Suppressor macrophage (primary cell): Measurements from ENCODE around the gene CAP1.
"Not testable (repeated sequence)": the region's sequence is repeated elsewhere in the genome, so short reads cannot be mapped to it uniquely, and the experiment has no call there.

Experiments
- DNase-seq, 4 experiments: peaks; one replicate each; pipeline ENCODE4 v3.0.0-alpha.2; 2020 to 2022

CAP1 gene

DNA sequence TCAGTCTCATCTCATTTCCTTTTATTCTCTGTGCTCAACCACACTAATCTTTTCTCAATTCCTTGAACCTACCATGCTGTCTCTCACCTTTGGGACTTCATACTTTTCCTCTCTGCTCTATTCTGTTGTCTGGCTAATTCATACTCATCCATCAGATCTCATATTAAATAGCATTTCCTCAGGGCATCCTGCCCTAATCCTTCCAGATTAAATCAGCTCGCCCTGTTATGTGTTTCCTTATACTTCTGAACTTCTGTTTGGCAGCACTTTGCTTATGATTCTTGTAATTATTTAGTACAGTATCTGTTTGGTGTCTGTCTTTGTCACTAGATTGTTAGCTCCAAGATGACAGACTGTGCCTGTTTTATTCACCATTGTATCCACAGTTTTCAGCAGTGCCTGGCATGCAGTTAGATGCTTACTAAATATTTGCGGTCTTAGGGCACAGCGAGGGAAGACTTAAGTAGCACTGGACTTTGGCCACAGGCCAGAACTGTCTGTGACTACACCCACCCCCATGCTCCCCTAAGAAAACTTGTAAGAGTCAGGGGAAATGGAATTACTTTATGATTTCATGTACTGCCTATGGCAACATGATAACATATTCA is 9.9 kb upstream of the CAP1 start:
- no peak for DNase-seq

- peak; percentile 68 to 80 (median 71) for DNase-seq
Measured at GRCh38 chr1:40032240-40032891, 8.2 kb upstream of the CAP1 start.

DNA sequence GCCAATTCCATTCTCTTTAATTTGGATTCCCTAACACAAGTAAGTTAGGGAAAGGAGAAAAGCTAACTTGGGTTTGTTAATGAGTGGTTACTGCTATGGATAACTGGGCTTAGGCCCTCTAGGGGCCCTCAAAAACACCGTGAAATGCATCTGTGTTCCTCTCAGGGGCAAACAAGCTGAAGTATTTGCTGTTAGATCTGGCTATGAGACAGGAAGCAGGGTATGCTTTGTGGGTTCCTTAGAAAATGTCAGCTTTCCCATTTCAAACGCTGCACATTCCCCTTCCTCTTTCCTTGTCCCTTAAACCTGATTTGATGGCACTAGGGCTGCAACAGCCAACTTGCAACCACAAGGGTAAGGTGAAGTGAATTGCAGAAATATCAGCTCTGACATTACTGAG is 5.7 kb upstream of the CAP1 start:
- peak; percentile 44 to 73 (median 61) for DNase-seq

- peak; percentile 41 to 60 (median 57) for DNase-seq
Measured at GRCh38 chr1:40036574-40036973, 4.0 kb upstream of the CAP1 start.

- not testable (repeated sequence) for DNase-seq
Measured at GRCh38 chr1:40037254-40037653, 3.3 kb upstream of the CAP1 start.

GRCh38 chr1:40038697-40039096 is 1.8 kb upstream of the CAP1 start:
- DNase-seq, result peak in 3 of 4 experiments; percentile 8 to 61 (median 52)

DNA sequence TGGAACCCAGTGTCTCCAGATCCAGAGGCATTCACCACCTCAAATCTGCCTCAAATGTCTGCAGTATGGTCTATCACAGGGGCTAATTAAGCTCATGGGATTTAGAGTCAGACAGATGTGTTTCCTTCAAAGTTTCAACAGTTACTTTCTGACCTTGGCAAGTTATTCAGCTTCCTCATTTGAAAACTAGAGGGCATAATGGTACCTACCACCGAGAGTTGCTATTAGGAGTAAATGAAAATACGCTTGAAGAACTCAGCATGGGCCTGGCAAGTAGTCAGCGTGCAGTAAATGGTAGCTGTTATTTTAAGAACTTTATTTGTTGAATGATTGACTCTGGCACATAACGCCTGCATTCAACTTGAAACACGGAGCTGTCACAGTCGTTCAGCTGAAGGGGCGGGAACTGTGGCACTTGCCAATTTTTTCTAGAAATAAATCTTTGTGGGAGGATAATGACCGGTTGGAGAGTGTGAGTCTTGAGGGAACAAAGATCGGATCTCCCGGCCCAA is 1.2 kb upstream of the CAP1 start:
- peak in 2 of 4 experiments; percentile 70 to 73 for DNase-seq

DNA sequence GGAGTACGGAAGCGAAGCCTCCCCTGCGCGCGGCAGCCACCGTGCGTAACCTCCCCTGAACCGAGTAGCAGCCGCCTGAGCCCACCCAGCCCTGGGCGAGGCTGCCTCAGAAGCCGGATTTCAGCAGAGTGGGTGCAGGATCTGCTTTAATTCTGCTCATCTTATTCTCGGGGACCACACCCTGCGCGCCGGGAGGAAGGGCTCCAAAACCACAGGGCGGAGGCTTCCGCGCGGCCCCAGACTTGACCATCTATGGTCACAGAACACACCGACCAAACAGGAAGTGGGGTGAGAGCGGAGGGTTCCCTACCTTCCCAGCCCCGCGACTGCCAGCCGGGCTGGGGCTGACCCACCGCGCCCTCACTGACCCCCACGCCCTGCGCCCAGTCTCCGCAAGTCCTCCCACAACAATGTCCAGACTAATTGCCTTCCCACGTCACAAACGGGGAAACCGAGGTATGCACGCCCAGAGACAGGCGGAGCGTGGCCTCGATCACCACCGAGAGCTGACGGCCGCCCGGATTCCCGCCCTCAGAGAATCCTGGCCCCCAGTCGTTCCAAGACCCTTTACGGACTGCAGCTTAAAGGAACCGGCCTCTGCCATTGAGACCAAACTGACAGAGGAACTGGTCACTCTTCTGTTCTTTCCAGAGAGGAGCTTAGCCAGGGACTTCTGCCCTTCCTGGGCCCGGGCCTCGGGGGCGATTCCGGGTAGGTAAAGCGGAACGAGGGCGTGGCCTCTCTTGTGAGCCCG is 595 bp upstream of the CAP1 start:
- peak; percentile 88 to 95 (median 94) for DNase-seq

DNA sequence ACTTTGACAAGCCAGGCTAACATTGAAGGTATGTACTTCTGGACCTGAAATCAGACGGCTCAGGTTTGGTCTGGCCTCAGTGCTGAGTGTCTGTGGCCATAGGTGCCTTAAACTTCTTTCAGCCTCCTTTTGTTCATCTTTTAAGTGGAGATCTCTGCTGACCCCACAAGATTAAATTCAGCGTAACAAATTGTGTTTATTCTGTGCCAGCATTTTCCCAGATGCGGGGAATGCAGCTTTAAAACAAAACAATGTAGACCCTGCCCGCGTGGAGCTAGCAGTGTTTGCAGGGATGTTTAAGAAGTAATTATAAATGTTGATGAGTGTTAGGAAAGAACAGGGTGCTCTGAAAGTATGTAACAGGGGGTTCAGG is 923 bp downstream of the CAP1 start:
- DNase-seq, result no peak

- DNase-seq, result peak in 2 of 4 experiments; percentile 34 to 39
Measured at GRCh38 chr1:40042341-40042740, 1.8 kb downstream of the CAP1 start.

DNA sequence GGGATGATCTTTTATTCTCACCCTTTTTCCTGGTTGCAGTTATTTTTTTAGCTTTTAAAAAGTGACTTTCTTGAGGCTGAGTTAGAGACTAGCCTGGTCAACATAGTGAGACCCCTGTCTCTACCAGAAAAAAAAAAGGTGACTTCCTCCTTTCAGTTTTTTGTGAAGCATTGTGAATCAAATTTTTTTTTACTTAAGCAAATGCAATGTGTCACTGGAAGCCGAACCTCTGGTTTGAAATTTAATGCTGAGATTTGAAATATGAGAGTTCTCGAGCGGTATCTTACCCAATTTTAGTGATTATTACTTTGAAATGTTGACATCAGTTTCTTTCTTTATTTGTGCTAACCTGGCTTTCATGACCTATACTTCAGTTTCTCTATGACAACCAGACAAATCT is 3.6 kb downstream of the CAP1 start:
- peak in 2 of 4 experiments; percentile 30 to 51 for DNase-seq

- DNase-seq, result no peak
Measured at GRCh38 chr1:40045182-40045581, 4.7 kb downstream of the CAP1 start.

DNA sequence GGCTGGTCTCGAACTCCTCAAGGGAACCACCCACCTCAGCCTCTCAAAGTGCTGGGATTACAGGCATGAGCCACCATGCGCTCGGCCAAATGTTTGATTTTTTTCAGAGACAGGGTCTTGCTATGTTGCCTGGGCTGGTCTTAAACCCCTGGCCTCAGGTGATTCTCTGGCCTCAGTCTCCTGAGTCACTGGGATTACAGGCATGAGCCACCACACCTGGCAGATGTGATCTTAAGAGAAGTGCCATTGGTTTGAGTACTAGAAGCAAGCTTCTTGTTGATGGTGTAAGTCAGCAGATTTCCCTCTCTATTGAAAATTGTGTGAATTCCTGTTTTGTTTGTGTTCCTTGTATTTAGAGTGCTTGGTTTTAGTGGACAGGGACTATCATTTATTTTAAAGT is 5.2 kb downstream of the CAP1 start:
- DNase-seq, result no peak

- DNase-seq, result no peak
Measured at GRCh38 chr1:40047276-40047675, 6.7 kb downstream of the CAP1 start.

DNA sequence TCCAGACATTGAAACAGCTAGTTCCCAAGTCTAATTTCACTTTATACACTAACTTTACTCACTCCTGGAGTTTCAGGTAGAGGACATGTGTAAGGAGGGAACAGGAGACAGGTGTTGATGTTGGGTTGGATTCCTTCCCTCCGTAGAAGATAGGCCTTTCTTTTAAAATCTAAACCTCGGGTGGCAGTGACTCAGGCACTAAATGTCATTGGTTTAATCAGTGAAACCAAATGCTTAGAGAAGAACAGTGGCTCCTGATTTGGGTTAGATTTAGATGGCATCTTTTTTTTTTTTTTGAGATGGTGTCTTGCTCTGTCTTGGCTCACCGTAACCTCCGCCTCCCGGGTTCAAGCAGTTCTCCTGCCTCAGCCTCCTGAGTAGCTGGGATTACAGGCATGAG is 7.2 kb downstream of the CAP1 start:
- DNase-seq, result no peak

DNA sequence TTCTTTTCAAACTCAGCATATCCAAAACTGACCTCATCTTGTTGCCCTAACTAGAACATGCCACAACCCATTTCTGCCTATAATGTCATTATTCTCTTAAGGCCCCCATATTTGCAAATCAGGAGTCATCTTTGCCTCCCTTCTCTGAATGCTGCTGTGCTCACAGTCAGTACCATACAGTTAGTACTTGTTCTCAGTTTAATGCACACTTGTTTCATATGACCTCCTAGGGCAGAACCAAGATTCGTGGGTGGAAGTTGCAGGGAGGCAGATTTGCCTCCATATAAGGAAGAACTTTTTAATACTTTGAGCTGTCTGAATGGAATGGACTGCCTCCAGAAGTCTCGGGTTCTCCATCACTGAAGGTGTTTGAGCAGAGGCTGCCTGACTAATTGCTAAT is 9.2 kb downstream of the CAP1 start:
- peak; percentile 42 to 77 (median 72) for DNase-seq

DNA sequence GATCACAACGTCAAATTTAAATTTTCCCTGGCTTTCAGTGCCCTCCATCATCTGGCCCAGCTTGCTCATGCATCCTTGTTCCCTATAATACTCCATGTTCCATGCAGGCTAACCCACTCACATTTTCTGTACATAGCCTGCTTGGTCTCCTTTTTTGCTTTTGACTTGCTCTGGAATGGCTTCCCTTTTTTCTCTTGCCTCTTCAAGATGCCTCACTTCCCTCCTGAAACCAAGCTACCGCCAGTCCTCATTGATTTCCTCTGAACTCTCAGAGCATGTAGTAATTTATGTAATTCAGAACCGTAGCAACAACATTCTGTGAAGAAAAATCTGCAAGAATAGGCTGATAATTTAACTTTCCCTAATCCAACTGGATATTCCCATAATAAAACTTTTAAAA is 10.3 kb downstream of the CAP1 start:
- peak; percentile 72 to 87 (median 79) for DNase-seq

DNA sequence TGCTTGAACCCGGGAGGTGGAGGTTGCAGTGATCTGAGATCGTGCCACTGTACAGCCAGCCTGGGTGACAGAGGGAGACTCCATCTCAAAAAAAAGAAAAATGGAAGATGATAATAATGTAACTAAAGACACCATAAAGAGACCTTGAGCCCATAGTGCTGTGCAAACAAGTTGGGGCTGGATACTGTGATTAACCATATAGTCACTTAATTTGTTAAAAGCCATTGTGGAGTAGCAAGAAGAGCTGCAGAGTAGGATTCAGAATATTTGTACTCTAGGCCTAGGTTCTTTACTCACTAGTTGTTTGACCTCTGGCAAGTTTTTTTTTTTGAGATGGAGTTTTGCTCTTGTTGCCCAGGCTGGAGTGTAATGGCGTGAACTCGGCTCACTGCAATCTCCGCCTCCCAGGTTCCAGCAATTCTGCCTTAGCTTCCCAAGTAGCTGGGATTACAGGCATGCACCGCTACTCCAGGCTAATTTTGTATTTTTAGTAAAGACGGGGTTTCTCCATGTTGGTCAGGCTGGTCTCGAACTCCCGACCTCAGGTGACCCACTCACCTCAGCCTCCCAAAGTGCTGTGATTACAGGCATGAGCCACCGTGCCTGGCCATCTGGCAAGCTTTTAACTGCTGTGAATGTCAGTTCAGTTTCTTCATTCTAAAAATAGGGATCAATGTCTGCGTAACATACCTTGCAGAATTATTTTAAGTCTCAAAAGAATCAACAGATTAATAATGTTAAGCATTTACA is 12.8 kb downstream of the CAP1 start:
- DNase-seq, result no peak

- DNase-seq, result no peak
Measured at GRCh38 chr1:40056519-40057309, 16.2 kb downstream of the CAP1 start.

DNA sequence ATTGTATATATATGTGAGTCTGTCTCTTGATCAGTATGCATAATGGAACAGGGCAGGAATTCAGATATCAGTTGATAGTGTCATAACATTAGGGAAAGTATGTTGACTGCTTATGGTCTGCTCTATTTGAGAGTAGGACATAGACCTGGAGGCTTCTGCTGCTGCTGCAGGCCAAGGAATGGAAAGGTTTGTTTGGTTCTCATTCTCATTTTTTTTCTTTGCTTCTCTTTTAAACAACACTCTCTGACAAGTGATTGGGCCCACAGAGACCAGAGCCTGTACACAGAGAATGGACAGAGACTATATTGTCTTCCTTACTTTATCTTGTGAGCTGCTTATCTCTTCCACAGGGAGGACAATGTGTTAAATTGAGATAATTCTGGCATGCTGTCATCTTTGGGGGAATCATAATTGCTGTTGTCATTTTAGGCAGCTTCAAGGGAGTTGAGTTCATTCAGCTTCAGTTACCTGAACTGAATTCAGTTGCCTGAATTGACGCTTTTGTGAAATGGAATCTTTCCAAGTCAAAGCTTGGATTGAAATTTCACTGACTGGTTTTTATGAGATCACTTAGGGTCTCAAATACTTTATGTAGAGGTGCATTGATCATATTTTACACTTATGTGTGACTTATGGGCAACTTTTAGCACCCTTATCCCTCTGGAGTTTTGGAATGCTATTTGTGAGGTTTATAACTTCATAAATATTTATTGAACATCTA is 16.9 kb downstream of the CAP1 start:
- no peak for DNase-seq

GRCh38 chr1:40058097-40058452 is 17.5 kb downstream of the CAP1 start:
- no peak for DNase-seq
